PC-9 (cell line): Measurements from ENCODE around the gene SLC30A1.

ENCODE experiments used
- EZH2 ChIP-seq: fragments of 200-600 bp; sonication (generic); IDR thresholded peaks from 2 replicates; pipeline ENCODE4 v1.8.0; 2017; ENCODE audit warnings: antibody characterized with exemption, low read depth
- TF ChIP-seq, protein P1 (sequence below): fragments of 200-600 bp; sonication (generic); conservative IDR thresholded peaks from 2 replicates; pipeline ENCODE4 v1.6.1; 2017; ENCODE audit warnings: mixed run types, antibody characterized with exemption, mild to moderate bottlenecking, moderate library complexity

DNA sequence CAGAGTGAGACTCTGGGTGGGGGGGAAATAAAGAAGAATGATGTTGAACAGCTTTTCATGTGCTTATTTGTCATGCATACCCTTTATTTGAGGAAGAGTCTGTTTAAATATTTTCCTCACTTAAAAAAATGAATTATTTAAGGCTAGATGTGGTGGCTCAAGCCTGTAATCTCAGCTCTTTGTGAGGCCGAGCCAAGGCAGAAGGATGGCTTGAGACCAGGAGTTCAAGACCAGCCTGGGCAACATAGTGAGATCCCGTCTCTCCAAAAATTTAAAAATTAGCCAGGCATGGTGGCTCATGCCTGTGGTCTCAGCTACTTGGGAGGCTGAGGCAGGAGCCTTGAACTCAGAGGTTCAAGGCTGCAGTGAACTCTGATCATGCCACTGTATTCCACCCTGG is 25.4 kb downstream of the SLC30A1 start:
- TF ChIP-seq, protein P1, sequence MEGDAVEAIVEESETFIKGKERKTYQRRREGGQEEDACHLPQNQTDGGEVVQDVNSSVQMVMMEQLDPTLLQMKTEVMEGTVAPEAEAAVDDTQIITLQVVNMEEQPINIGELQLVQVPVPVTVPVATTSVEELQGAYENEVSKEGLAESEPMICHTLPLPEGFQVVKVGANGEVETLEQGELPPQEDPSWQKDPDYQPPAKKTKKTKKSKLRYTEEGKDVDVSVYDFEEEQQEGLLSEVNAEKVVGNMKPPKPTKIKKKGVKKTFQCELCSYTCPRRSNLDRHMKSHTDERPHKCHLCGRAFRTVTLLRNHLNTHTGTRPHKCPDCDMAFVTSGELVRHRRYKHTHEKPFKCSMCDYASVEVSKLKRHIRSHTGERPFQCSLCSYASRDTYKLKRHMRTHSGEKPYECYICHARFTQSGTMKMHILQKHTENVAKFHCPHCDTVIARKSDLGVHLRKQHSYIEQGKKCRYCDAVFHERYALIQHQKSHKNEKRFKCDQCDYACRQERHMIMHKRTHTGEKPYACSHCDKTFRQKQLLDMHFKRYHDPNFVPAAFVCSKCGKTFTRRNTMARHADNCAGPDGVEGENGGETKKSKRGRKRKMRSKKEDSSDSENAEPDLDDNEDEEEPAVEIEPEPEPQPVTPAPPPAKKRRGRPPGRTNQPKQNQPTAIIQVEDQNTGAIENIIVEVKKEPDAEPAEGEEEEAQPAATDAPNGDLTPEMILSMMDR, result no peak
- no peak for TF ChIP-seq EZH2
